IPS DF 6.9 (cell line): ENCODE data around the gene CSNK1G1.

ENCODE experiments used
- DNase-seq: peaks from one replicate; pipeline ENCODE4 v3.0.0-alpha.2; 2013; ENCODE audit warnings: low read depth, low spot score
- H3K27ac ChIP-seq: one replicate; pipeline ENCODE4 v1.5.1; 2013; ENCODE audit warnings: low read length, control low read depth
- H3K27me3 ChIP-seq: 2 replicates; pipeline ENCODE4 v1.6.1; 2013; ENCODE audit warnings: mild to moderate bottlenecking, low read length; ENCODE audit not compliant: control insufficient read depth, insufficient read depth
- H3K36me3 ChIP-seq: 2 replicates; pipeline ENCODE4 v1.6.1; 2013; ENCODE audit warnings: low read length; ENCODE audit not compliant: control insufficient read depth, insufficient read depth
- H3K4me1 ChIP-seq: 2 replicates; pipeline ENCODE4 v1.6.1; 2013; ENCODE audit warnings: low read length; ENCODE audit not compliant: control insufficient read depth, insufficient read depth
- H3K4me3 ChIP-seq: 2 replicates; pipeline ENCODE4 v1.5.1; 2013; ENCODE audit warnings: mild to moderate bottlenecking, low read length
- H3K9me3 ChIP-seq: 2 replicates; pipeline ENCODE4 v1.6.1; 2013; ENCODE audit warnings: low read length, inconsistent platforms; ENCODE audit not compliant: control insufficient read depth, insufficient read depth
- WGBS: extraction: QIAGEN DNeasy Blood & Tissue Kit; methylation state at CpG from one replicate; pipeline ENCODE4 v1.1.7; 2013; ENCODE audit warnings: mixed read lengths, missing lambda C conversion rate; ENCODE audit not compliant: insufficient read length, insufficient coverage; 5-methylcytosine and 5-hydroxymethylcytosine counted together

Gene CSNK1G1

GRCh38 chr15:64146885-64147681 is 208.9 kb downstream of the CSNK1G1 start:
- H3K27me3 ChIP-seq, result no peaks in the 10 kb centered on the region; the same call in 1 of the 2 replicates
- H3K36me3 ChIP-seq, result no peaks in the 10 kb centered on the region
- no peak overlapping the region for H3K4me3 ChIP-seq
- DNase-seq, result no peak
- no peaks in the 10 kb centered on the region for H3K9me3 ChIP-seq
- no CpG with 5 or more reads among the region's 26 CpGs for WGBS
- H3K27ac ChIP-seq, result no peak overlapping the region
- peaks cover 2% of the 10 kb centered on the region; the same call in 1 of the 2 replicates for H3K4me1 ChIP-seq

GRCh38 chr15:64146520-64146884 is 209.5 kb downstream of the CSNK1G1 start:
- H3K4me1 ChIP-seq, result 0 out of 2 replicates have a peak, but pooled peaks cover 2% of the 10 kb centered on the region
- no peaks in the 10 kb centered on the region for H3K9me3 ChIP-seq
- WGBS, result no CpG with 5 or more reads among the region's 3 CpGs
- no peak overlapping the region for H3K4me3 ChIP-seq
- no peaks in the 10 kb centered on the region for H3K36me3 ChIP-seq
- no peak for DNase-seq
- no peak overlapping the region for H3K27ac ChIP-seq
- H3K27me3 ChIP-seq, result no peaks in the 10 kb centered on the region

- H3K27me3 ChIP-seq, result no peaks in the 10 kb centered on the region
- no peaks in the 10 kb centered on the region for H3K36me3 ChIP-seq
- H3K4me1 ChIP-seq, result 0 out of 2 replicates have a peak, but pooled peaks cover 2% of the 10 kb centered on the region
- no peak overlapping the region for H3K4me3 ChIP-seq
- no peak overlapping the region for H3K27ac ChIP-seq
- no peak for DNase-seq
- no CpG with 5 or more reads among the region's 6 CpGs for WGBS
- H3K9me3 ChIP-seq, result no peaks in the 10 kb centered on the region
Measured at GRCh38 chr15:64146041-64146440, 209.9 kb downstream of the CSNK1G1 start.

- WGBS, result no CpG with 5 or more reads among the region's 14 CpGs
- H3K27ac ChIP-seq, result no peak overlapping the region
- H3K4me3 ChIP-seq, result no peak overlapping the region
- no peak for DNase-seq
- H3K27me3 ChIP-seq, result no peaks in the 10 kb centered on the region
- H3K4me1 ChIP-seq, result no peaks in the 10 kb centered on the region
- H3K36me3 ChIP-seq, result no peaks in the 10 kb centered on the region
- H3K9me3 ChIP-seq, result no peaks in the 10 kb centered on the region
Measured at GRCh38 chr15:64144565-64145281, 211.2 kb downstream of the CSNK1G1 start.

- Histone ChIP-seq H3K4me1 (no peaks in the 10 kb centered on the region), H3K36me3 (no peaks in the 10 kb centered on the region), H3K9me3 (no peaks in the 10 kb centered on the region), H3K27ac (no peak overlapping the region), H3K4me3 (no peak overlapping the region), H3K27me3 (no peaks in the 10 kb centered on the region)
- DNase-seq, result no peak
- WGBS, result no CpG with 5 or more reads among the region's 8 CpGs
Measured at GRCh38 chr15:64144192-64144564, 211.8 kb downstream of the CSNK1G1 start.

- Histone ChIP-seq H3K27me3 (no peaks in the 10 kb centered on the region), H3K9me3 (no peaks in the 10 kb centered on the region), H3K4me3 (no peak overlapping the region), H3K4me1 (no peaks in the 10 kb centered on the region), H3K36me3 (no peaks in the 10 kb centered on the region), H3K27ac (no peak overlapping the region)
- DNase-seq, result no peak
- no CpG with 5 or more reads among the region's 6 CpGs for WGBS
Measured at GRCh38 chr15:64143276-64143675, 212.7 kb downstream of the CSNK1G1 start.

- Histone ChIP-seq H3K36me3 (peaks cover 3% of the 10 kb centered on the region; the same call in 1 of the 2 replicates), H3K27me3 (no peaks in the 10 kb centered on the region), H3K4me3 (no peak overlapping the region), H3K27ac (no peak overlapping the region), H3K4me1 (peaks cover 2% of the 10 kb centered on the region), H3K9me3 (no peaks in the 10 kb centered on the region)
- no CpG with 5 or more reads among the region's 8 CpGs for WGBS
- no peak for DNase-seq
Measured at GRCh38 chr15:64141798-64142512, 214.0 kb downstream of the CSNK1G1 start.

- no peak overlapping the region for H3K4me3 ChIP-seq
- H3K4me1 ChIP-seq, result peaks cover 2% of the 10 kb centered on the region
- no CpG with 5 or more reads among the region's 4 CpGs for WGBS
- H3K36me3 ChIP-seq, result peaks cover 13% of the 10 kb centered on the region
- H3K27me3 ChIP-seq, result no peaks in the 10 kb centered on the region
- H3K27ac ChIP-seq, result no peak overlapping the region
- DNase-seq, result no peak
- no peaks in the 10 kb centered on the region for H3K9me3 ChIP-seq
Measured at GRCh38 chr15:64138331-64138941, 217.5 kb downstream of the CSNK1G1 start.

- H3K9me3 ChIP-seq, result no peaks in the 10 kb centered on the region
- WGBS, result no CpG with 5 or more reads among the region's 8 CpGs
- DNase-seq, result no peak
- H3K4me1 ChIP-seq, result peaks cover 2% of the 10 kb centered on the region
- H3K4me3 ChIP-seq, result no peak overlapping the region
- H3K27ac ChIP-seq, result no peak overlapping the region
- peaks cover 15% of the 10 kb centered on the region for H3K36me3 ChIP-seq
- no peaks in the 10 kb centered on the region for H3K27me3 ChIP-seq
Measured at GRCh38 chr15:64137226-64137833, 218.6 kb downstream of the CSNK1G1 start.

- WGBS, result no CpG with 5 or more reads among the region's 7 CpGs
- no peak overlapping the region for H3K27ac ChIP-seq
Measured at GRCh38 chr15:64136347-64136746, 219.6 kb downstream of the CSNK1G1 start.

More at GRCh38 chr15:64136347-64136746, 219.6 kb downstream of the CSNK1G1 start:
- Histone ChIP-seq H3K4me3 (no peak overlapping the region), H3K36me3 (peaks cover 24% of the 10 kb centered on the region), H3K4me1 (peaks cover 2% of the 10 kb centered on the region), H3K27me3 (no peaks in the 10 kb centered on the region), H3K9me3 (no peaks in the 10 kb centered on the region)
- DNase-seq, result no peak
